ENCODE results near the gene FYN.

- no peak for TF ChIP-seq EZH2 (IDR thresholded peaks at IDR 0.05)
- no peak for TF ChIP-seq POLR2AphosphoS5 (IDR thresholded peaks at IDR 0.05; ENCODE audit: borderline replicate concordance, low read depth, low read length)
- no peak for TF ChIP-seq FOXP2 (optimal IDR thresholded peaks at IDR 0.05; ENCODE audit: control extremely low read depth, extremely low read length, insufficient read depth)
These were observed 79.0 kb downstream of the FYN start for GRCh38 chr6:111794300-111794699.
